ENCODE measurements around the gene ZFYVE21.

The ZFYVE21 gene

DNA sequence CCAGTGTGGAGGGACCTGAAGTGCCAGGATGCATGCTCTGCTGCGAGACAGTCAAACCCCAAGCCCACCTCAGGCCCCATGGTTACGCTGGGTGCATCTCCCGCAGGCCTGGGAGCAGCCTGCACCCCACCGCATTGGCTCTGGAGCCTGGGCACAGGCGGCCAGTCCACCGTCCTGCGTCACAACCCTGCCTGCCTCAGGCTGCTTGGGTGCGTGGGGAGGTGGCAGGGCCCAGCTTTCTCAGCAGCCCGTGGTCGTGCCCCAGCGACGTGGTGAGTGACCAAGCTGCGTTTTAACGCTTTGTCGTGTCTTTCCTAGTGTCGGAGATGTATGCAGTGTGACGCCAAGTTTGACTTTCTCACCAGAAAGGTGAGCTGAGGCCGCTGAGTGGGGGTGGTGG is 10.9 kb downstream of the ZFYVE21 start:
- no peak for DNase-seq

DNA sequence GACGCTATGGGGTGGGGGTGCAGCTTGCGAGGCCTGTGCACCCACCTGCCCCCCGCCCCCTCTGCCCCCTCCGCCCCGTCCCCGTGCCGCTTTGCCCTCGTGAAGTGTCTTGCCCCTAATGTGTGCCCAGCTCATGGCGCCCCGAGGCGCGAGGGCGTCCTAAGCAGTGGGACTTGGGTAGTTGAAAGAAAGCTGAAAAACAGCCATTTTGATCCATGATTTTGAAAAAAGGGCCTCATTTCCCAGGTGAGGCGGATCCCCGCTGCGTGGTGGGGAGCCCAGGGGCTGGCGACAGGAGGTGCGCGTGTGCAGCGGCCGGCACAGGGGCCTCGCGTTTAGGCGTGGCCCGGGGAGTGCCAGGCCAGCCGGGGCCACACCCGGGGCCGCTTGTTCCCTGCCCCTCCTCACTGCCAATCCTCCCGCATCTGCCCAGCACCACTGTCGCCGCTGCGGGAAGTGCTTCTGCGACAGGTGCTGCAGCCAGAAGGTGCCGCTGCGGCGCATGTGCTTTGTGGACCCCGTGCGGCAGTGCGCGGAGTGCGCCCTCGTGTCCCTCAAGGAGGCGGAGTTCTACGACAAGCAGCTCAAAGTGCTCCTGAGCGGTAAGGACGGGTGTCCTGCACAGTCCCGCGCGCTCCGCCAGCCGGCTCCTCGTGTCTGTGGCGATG is 11.8 kb downstream of the ZFYVE21 start:
- no peak for DNase-seq

DNA sequence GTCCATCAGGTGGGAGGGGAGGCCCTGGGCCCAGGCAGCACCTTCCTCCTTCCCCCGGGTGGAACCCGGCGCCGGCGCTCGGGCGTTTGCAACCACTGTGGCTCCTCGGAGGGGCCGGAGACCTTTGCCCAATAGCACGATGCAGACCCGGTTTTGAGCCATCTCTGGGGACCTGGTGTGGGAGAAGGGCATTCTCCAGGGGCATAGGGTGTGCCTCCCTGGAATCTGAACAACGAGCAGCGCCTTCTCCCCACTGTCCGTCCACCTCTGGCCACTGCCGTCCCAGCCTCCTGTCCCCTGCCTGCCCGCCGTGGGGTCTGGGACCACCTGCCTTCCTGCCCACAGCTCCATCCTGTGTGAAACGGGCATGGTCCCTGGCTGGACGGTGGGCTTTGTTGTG is 12.5 kb downstream of the ZFYVE21 start:
- DNase-seq: no peak

DNA sequence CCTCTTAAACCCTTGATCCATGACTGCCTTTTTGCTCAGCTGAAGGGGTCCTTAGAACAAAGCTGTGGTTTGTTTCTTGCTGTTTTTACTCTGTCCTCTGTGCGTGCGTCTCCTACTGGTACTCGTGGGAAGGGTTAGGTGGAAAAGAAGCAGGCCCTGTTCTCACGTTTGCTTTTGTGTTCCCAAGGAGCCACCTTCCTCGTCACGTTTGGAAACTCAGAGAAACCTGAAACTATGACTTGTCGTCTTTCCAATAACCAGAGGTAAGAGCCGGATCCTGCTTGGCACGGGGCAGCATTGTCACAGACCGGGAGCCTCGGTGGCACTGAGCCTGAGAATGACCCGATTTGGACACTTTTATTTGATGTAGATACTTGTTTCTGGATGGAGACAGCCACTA is 13.1 kb downstream of the ZFYVE21 start:
- no peak for DNase-seq

DNA sequence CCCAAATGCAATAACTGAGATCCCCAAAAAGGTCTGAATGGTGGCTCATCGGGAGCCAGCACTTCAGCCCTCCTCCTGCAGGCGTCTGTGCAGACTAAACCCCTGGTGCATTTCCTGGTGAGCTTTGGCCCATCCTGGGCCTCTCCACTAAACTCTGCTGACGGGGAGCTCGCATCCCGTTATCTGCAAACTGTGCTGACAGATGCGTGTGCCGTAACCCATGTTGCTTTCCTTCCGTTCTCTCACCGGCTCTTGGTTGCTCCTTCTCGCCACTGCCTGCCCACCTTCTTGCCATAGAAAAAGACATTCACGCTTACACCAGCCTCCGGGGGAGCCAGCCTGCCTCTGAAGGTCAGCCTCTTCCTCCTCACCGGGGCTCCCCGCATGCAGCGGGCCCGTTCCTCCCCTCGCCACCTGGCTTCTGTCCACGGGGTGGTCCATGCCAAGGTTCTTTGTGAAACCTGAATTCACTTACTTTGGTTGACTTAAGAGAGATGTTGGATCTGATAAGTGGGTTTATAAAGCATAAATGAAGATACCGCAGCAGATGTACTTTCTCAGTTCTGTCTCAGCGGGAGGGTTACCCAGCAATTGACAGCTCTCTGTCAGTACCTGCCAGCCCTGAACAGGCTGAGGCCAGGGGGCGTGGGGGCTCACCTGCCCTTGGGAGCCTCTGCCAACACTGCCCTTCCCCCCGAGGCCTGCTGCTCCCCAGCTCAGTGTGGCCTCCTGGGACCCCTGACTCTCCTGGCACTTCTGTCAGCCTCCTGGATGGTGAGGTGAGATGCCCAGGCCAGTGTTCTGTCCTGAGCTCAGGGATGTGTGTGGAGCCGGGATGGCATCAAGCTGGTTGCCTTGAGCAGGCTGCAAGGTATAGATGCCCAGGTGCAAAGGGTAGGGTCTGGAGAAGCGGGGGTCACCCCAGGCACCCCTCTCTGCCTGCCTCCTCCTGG is 14.2 kb downstream of the ZFYVE21 start:
- DNase-seq: no peak

GRCh38 chr14:103730490-103731035 is 15.0 kb downstream of the ZFYVE21 start:
- no peak for DNase-seq

- DNase-seq: no peak
Observed at GRCh38 chr14:103731481-103731880, 15.9 kb downstream of the ZFYVE21 start.

GRCh38 chr14:103731916-103732867 is 16.6 kb downstream of the ZFYVE21 start:
- DNase-seq: no peak

GRCh38 chr14:103732868-103733620 is 17.4 kb downstream of the ZFYVE21 start:
- no peak for DNase-seq

DNA sequence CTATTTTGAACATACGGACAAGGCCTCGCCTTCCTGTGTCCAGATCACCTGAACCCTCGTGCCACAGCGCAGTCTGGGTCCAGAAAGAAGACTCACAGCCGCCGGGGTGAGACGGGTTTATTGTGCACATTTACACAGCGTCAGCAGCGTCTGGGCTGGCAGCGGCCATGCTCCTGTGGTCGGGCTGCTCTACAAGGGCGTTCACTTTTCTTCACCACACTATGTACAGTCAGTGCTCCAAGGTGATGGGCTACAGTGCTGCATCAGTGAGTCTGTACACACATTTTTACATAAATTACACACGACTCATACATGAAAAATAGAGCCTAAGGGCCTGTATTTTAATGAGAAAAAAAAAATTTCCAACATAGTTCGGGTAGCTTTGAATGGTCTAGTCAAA is 18.0 kb downstream of the ZFYVE21 start:
- no peak for DNase-seq

DNA sequence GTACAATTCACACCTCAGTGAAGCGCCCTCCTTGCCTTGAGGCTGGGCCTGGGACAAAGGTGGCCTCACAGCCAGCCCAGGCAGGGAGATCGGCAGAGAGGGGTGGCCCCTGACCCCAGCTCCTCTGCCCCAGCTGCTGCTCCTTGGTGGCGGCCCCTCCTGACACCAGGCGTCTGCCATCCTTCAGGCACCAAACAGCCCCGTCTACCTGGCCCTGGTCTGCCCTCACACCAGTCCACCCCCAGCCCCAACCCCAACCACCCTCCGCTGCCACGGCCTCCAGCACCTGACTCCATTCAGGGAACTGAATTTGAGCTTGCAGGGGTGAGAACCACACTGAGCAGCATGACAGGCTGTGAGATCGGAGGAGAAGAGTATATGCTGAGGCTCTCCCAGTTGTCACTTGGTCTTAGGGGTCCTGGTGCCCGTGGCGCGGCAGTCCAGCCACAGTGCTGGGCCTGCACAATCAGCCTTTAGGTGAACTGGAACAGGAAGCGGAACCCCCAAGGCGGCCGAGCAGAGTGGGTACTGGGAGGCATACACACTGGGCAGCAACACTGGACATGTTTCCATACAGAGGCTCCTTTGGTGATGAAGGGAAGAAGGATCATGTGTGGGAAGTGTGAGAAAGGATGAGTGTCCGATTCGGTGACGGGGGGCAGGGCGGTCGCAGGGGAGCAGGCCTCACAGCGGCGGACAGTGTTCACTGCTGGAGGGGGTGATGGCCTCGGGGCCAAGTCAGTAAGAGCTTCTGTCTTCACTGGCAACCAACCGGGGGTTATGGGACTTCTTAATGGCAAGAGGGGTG is 18.7 kb downstream of the ZFYVE21 start:
- no peak for DNase-seq

DNA sequence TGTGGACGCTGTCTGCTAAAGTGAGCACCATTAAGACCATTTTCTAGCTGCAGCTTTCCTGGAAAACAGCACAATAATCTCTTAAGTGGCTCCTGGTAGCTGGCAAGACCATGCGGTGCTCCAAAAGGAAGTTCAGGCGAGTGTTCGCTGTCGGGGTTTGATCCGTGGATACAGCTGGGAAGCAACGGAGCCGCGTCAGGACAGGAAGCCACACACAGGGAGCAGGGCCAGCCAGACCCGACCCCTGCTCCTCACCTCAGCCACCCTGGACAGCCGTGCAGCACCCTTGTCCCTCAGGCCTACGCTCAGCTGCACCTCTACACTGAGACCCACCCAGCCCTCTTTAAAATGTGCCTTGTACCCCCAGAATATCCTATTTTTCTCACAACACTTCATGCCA is 19.4 kb downstream of the ZFYVE21 start:
- no peak for DNase-seq

DNA sequence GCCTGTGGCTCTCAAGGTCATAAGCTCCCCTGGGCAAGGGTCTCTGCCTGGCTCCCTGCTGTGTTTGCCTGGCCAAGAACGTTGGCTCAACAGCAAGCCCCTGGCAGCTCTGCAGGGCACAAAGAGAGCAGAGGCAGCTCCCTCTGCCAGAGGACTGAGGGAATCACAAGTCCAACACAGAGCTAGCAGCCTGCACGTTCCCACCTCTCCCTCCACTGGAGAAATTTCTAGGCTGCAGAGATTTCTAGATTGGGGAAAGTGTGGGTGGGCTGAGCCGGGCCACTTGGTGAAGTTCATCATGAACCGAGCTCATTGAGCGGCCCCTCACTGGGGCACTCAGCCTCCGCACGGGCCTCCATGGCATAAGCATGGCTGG is 19.8 kb downstream of the ZFYVE21 start:
- DNase-seq: no peak

- DNase-seq: no peak
Observed at GRCh38 chr14:103735815-103736545, 20.4 kb downstream of the ZFYVE21 start.

GRCh38 chr14:103736546-103737431 is 21.2 kb downstream of the ZFYVE21 start:
- no peak for DNase-seq

GRCh38 chr14:103737432-103738045 is 21.9 kb downstream of the ZFYVE21 start:
- DNase-seq: no peak

GRCh38 chr14:103738166-103738565 is 22.6 kb downstream of the ZFYVE21 start:
- DNase-seq: no peak

DNA sequence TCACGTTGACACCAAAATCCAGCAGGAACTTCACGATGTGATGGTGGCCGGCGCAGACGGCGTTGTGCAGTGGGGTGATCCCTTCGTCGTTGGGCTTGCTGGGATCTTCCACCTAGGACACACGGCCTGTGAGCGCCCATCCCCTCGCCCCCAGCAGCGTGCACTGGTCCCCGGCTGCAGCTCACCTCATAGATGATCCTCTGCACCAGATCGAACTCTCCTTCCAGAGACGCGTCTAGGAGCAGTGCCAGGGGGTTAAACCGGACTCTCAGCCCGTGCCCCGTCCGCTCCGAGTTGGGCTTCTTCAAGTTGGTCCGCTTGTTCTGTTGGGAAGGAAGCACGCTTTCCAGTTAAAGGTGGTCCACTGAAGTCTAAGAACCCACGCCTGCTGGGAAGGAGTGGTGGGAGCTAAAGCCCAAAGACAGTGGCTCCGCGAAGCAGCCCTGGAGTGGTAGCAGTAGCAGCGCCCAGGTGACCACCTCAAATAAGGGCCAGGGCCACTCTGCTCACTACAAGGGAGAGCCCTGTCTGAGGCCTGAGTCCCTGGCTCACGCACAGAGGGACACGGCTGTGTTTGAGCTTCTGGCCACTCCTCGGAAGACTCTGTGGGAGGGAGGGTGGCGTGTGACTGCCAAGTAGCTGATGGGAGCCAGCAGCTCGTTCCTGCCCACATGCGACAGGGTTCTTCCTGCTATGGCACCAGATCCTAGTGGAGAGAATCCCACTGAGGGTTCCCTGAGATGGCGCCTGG is 23.3 kb downstream of the ZFYVE21 start:
- DNase-seq: no peak

All from activated CD4-positive, alpha-beta T cell treated with anti-CD3 and anti-CD28 coated beads, Interleukin-2, amount 50 U/mL, for 1 hour (primary cell).